Measurements from ENCODE around the gene ATP2A1.
"Not testable (repeated sequence)": the region's sequence is repeated elsewhere in the genome, so short reads cannot be mapped to it uniquely, and the experiment has no call there.

The ATP2A1 gene

GRCh38 chr16:28883221-28883996 is 5.1 kb downstream of the ATP2A1 start:
- TF ChIP-seq CTCF (IDR thresholded peaks at IDR 0.05; ENCODE audit: insufficient read depth, missing control alignments): no peak
- FAIRE-seq (no peak), DNase-seq (ENCODE audit: insufficient read length, low spot score) (no peak)

GRCh38 chr16:28884045-28884444 is 5.8 kb downstream of the ATP2A1 start:
- no peak for TF ChIP-seq CTCF (IDR thresholded peaks at IDR 0.05; ENCODE audit: insufficient read depth, missing control alignments)
- FAIRE-seq (no peak), DNase-seq (ENCODE audit: insufficient read length, low spot score) (no peak)

- DNase-seq (ENCODE audit: insufficient read length, low spot score) (no peak), FAIRE-seq (no peak)
- TF ChIP-seq CTCF (IDR thresholded peaks at IDR 0.05; ENCODE audit: insufficient read depth, missing control alignments): no peak
Measured at GRCh38 chr16:28886945-28887344, 8.7 kb downstream of the ATP2A1 start.

GRCh38 chr16:28890355-28890754 is 12.1 kb downstream of the ATP2A1 start:
- not testable (repeated sequence) for FAIRE-seq; DNase-seq (ENCODE audit: insufficient read length, low spot score)

- DNase-seq (ENCODE audit: insufficient read length, low spot score) (no peak), FAIRE-seq (no peak)
- TF ChIP-seq CTCF (IDR thresholded peaks at IDR 0.05; ENCODE audit: insufficient read depth, missing control alignments): no peak
Measured at GRCh38 chr16:28891964-28892890, 13.9 kb downstream of the ATP2A1 start.

- no peak for TF ChIP-seq CTCF (IDR thresholded peaks at IDR 0.05; ENCODE audit: insufficient read depth, missing control alignments)
- FAIRE-seq (no peak), DNase-seq (ENCODE audit: insufficient read length, low spot score) (no peak)
Measured at GRCh38 chr16:28893291-28893690, 15.0 kb downstream of the ATP2A1 start.

- FAIRE-seq (no peak), DNase-seq (ENCODE audit: insufficient read length, low spot score) (no peak)
- no peak for TF ChIP-seq CTCF (IDR thresholded peaks at IDR 0.05; ENCODE audit: insufficient read depth, missing control alignments)
Measured at GRCh38 chr16:28895609-28896008, 17.3 kb downstream of the ATP2A1 start.

Data from D721Med (cell line).